ENCODE results near the gene SORCS1. TPM values are rescaled to one million over a fixed set of nuclear protein-coding genes. Genes with fewer than 3 reads are reported as not detected.

The SORCS1 gene
- total RNA-seq, 1 experiment from 2014 or later: 1.7 TPM

DNA sequence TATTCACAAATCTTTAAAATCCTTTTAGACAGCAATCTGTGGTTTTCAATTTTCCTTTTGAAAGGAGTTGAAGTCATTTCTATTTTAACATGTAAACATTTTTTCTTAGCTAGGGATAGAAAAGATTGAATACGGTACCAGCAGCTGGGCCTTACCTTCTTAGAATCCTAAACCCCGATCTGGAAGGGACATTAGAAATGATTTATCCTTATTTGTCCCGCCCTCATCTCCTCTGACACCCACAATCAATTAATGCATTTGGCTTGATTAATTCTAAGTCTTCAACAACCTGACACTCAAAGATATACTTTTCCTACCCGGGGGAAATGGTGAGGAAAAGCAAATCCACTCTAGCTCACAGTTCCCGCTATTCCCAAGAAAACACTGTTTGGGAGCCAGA lies 100.4 kb downstream of the SORCS1 start:
- Histone ChIP-seq H3K79me2 (ENCODE audit: insufficient read depth, low read length) (no peaks in the 10 kb centered on the region), H3K4me2 (ENCODE audit: insufficient read depth, insufficient read length, low read length) (no peak overlapping the region), H3K79me1 (ENCODE audit: insufficient read depth, low read depth, low read length, poor library complexity, severe bottlenecking) (no peaks in the 10 kb centered on the region), H3K4me1 (ENCODE audit: insufficient read depth, low read length) (no peaks in the 10 kb centered on the region), H3K56ac (ENCODE audit: insufficient read length, low read depth, low read length) (no peak overlapping the region), H3K23me2 (ENCODE audit: insufficient read length, low read depth, low read length, poor library complexity, severe bottlenecking) (no peaks in the 10 kb centered on the region), H3K27me3 (ENCODE audit: insufficient read depth, low read length) (no peaks in the 10 kb centered on the region), H3K18ac (ENCODE audit: insufficient read length, low read depth, low read length) (no peak overlapping the region), H4K8ac (replicated peaks; ENCODE audit: insufficient read length, low read depth, low read length) (no peak overlapping the region), H4K5ac (ENCODE audit: insufficient read length, low read depth, low read length) (no peak overlapping the region), H3K9ac (ENCODE audit: extremely low read depth, insufficient read length, low read length) (no peak overlapping the region), H2BK15ac (ENCODE audit: low read depth, low read length) (no peak overlapping the region), H3K4ac (ENCODE audit: low read depth, low read length) (no peak overlapping the region), H2AFZ (ENCODE audit: low read length) (no peak overlapping the region), H3K27ac (ENCODE audit: insufficient read length, low read depth, low read length) (no peak overlapping the region), H3K23ac (ENCODE audit: insufficient read length, low read depth, low read length) (no peak overlapping the region), H2BK120ac (ENCODE audit: low read depth, low read length, poor library complexity, severe bottlenecking) (no peak overlapping the region), H2BK20ac (ENCODE audit: low read depth, low read length, poor library complexity, severe bottlenecking) (no peak overlapping the region), H2BK5ac (ENCODE audit: insufficient read length, low read length) (no peak overlapping the region), H3T11ph (ENCODE audit: low read length) (no peak overlapping the region), H3K14ac (ENCODE audit: insufficient read depth, low read length) (no peak overlapping the region), H2AK5ac (ENCODE audit: insufficient read length, low read length) (no peak overlapping the region), H3K9me3 (ENCODE audit: control insufficient read depth, low read depth, low read length) (no peaks in the 10 kb centered on the region), H2BK12ac (ENCODE audit: insufficient read length, low read depth, low read length) (no peak overlapping the region), H4K20me1 (ENCODE audit: control insufficient read depth, insufficient read depth, insufficient read length) (no peaks in the 10 kb centered on the region), H4K91ac (ENCODE audit: insufficient read length, low read depth, low read length) (no peak overlapping the region)
- no peaks in the 10 kb centered on the region for H3K9me3 Mint-ChIP-seq
- no peak overlapping the region for H3K27ac Mint-ChIP-seq
- no peaks in the 10 kb centered on the region for H3K36me3 Mint-ChIP-seq (ENCODE audit: insufficient read depth in 1 of 3, low read depth in 3 of 3)
- TF ChIP-seq, protein P1, sequence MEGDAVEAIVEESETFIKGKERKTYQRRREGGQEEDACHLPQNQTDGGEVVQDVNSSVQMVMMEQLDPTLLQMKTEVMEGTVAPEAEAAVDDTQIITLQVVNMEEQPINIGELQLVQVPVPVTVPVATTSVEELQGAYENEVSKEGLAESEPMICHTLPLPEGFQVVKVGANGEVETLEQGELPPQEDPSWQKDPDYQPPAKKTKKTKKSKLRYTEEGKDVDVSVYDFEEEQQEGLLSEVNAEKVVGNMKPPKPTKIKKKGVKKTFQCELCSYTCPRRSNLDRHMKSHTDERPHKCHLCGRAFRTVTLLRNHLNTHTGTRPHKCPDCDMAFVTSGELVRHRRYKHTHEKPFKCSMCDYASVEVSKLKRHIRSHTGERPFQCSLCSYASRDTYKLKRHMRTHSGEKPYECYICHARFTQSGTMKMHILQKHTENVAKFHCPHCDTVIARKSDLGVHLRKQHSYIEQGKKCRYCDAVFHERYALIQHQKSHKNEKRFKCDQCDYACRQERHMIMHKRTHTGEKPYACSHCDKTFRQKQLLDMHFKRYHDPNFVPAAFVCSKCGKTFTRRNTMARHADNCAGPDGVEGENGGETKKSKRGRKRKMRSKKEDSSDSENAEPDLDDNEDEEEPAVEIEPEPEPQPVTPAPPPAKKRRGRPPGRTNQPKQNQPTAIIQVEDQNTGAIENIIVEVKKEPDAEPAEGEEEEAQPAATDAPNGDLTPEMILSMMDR (conservative IDR thresholded peaks at IDR 0.05): no peak
- peaks cover 5 to 6% of the 10 kb centered on the region in 2 experiments for H3K4me1 Mint-ChIP-seq
- no peaks in the 10 kb centered on the region for H3K27me3 Mint-ChIP-seq (ENCODE audit: low read depth)
- no CpG with 5 or more reads among the region's 5 CpGs for WGBS (ENCODE audit: extremely low coverage, insufficient read length, low lambda C conversion rate)
- no peak for DNase-seq
- no peak overlapping the region for H3K4me3 Mint-ChIP-seq

All from H9 (cell line).